DMS53 treated with DMSO at 0.1 percent for 48 hours (cell line): ENCODE results near the gene P2RX1.

ENCODE experiments used
- DNase-seq: peaks from one replicate; lab custom pipeline; 2025; ENCODE audit not compliant: unreplicated experiment; lab: John Stamatoyannopoulos, UW

The P2RX1 gene

GRCh38 chr17:3915995-3916696 is at the start of gene P2RX1:
TSS of gene P2RX1 (minus strand) at chr17:3916465. CDS start at chr17:3916225, 240 bp downstream.
- DNase-seq = no peak

GRCh38 chr17:3965118-3965800 is 49.0 kb upstream of the P2RX1 start:
- peak; percentile 63 for DNase-seq

GRCh38 chr17:3964203-3965117 is 48.2 kb upstream of the P2RX1 start, which contains the start of gene ATP2A3:
TSS of gene ATP2A3 (minus strand) at chr17:3964437. CDS start at chr17:3964291, 146 bp downstream.
- peak; percentile 38 for DNase-seq

GRCh38 chr17:3963237-3964201 is 47.3 kb upstream of the P2RX1 start:
- no peak for DNase-seq

- no peak for DNase-seq
These were observed 46.6 kb upstream of the P2RX1 start for GRCh38 chr17:3962965-3963236.

- no peak for DNase-seq
These were observed 46.1 kb upstream of the P2RX1 start for GRCh38 chr17:3962217-3962964.

GRCh38 chr17:3961564-3962047 is 45.3 kb upstream of the P2RX1 start:
- no peak for DNase-seq

- DNase-seq = no peak
These were observed 44.5 kb upstream of the P2RX1 start for GRCh38 chr17:3960764-3961163.

- DNase-seq = no peak
These were observed 43.8 kb upstream of the P2RX1 start for GRCh38 chr17:3959921-3960601.

GRCh38 chr17:3959295-3959899 is 43.1 kb upstream of the P2RX1 start:
- DNase-seq = peak; percentile 92

GRCh38 chr17:3957735-3958599 is 41.7 kb upstream of the P2RX1 start:
- DNase-seq = no peak

- DNase-seq = no peak
These were observed 40.7 kb upstream of the P2RX1 start for GRCh38 chr17:3956983-3957382.

GRCh38 chr17:3956327-3956957 is 40.2 kb upstream of the P2RX1 start:
- no peak for DNase-seq

- no peak for DNase-seq
These were observed 39.4 kb upstream of the P2RX1 start for GRCh38 chr17:3955673-3955988.

- no peak for DNase-seq
These were observed 38.9 kb upstream of the P2RX1 start for GRCh38 chr17:3954976-3955672.

- DNase-seq = no peak
These were observed 37.8 kb upstream of the P2RX1 start for GRCh38 chr17:3954086-3954485.

GRCh38 chr17:3953542-3953941 is 37.3 kb upstream of the P2RX1 start:
- DNase-seq = no peak
